Measurements from ENCODE around the gene CFAP68. TPM values are rescaled to one million over a fixed set of nuclear protein-coding genes. Genes with fewer than 3 reads are reported as not detected.

The CFAP68 gene
- 10 to 100 TPM; 12.2 to 40.0 (median 20.2) TPM for total RNA-seq

DNA sequence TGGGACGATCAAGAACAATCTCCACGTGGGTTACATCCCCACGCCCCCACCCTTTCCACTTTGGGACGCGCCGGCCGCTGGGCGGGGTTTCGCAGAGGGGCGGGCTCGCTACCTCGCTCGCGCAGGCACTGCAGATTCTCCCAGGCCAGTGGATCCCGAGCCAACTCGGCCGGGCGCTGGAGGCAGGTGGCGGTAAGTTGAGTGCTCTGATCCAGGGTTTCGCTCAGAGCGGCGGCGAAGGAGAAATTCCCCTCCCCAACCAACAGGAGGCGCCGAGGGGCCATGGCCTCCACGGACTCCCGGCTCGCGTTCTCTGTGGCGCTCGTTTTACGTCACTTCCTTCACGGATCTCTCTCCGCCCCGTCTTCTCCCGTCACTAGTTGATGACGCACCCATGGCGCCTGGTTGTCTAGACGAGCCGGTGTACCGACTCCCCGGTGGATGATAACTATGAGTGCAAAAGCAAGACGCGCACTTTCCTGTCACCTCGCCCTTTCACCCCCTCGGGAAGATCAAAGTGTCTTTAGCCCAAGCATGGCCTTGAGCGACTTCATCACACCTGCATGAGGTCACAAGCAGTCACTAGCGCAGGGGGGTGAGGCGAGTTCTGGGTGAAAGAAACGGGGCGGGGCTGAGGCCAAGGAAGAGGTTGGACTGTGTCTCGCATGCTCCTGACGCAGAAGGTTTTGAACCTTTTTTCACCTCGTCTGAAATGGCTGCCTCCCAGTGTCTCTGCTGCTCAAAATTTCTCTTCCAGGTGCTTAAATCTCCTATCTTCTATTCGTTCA is at the start of gene CFAP68, which contains the start of gene FDXACB1:
Gene CFAP68, plus strand, starts transcription at position 693 of the 788 bp plus-strand sequence. Its CDS starts 20 bp downstream, at position 713.
Gene FDXACB1, minus strand, starts transcription at position 317 of the 788 bp plus-strand sequence. Its CDS starts 33 bp downstream, at position 284.
- TF ChIP-seq, protein P1, sequence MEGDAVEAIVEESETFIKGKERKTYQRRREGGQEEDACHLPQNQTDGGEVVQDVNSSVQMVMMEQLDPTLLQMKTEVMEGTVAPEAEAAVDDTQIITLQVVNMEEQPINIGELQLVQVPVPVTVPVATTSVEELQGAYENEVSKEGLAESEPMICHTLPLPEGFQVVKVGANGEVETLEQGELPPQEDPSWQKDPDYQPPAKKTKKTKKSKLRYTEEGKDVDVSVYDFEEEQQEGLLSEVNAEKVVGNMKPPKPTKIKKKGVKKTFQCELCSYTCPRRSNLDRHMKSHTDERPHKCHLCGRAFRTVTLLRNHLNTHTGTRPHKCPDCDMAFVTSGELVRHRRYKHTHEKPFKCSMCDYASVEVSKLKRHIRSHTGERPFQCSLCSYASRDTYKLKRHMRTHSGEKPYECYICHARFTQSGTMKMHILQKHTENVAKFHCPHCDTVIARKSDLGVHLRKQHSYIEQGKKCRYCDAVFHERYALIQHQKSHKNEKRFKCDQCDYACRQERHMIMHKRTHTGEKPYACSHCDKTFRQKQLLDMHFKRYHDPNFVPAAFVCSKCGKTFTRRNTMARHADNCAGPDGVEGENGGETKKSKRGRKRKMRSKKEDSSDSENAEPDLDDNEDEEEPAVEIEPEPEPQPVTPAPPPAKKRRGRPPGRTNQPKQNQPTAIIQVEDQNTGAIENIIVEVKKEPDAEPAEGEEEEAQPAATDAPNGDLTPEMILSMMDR (IDR thresholded peaks at IDR 0.05) = peak in 2 of 3 donors; percentile 86 to 95
- ATAC-seq (ENCODE audit: low FRiP score) (peak; percentile 98), DNase-seq (ENCODE audit: low spot score) (peak; percentile 91)

DNA sequence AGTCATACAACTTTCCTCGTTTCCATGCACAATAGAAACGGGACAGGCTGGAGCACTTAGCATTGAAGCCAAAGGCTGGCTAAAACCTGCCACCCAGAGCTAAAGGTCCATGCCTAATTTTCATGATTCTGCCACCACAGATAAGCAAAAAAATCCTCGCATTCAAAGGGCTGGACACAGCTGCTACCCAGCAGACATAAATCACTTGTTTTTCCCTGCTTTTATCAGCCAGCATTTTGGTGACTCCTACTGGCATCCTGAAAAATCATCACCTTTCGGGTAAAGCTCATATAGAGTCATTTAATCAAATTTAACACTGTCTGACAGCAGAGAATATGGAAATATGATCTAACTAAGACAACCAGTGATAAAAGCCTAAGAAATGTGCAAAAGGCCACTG is 45.8 kb upstream of the CFAP68 start:
- DNase-seq (ENCODE audit: low spot score) (no peak), ATAC-seq (ENCODE audit: low FRiP score) (no peak)
- TF ChIP-seq, protein P1 (IDR thresholded peaks at IDR 0.05) = no peak

- TF ChIP-seq, protein P1 (IDR thresholded peaks at IDR 0.05) = no peak
- no peak for DNase-seq (ENCODE audit: low spot score)
- no peak for ATAC-seq (ENCODE audit: low FRiP score)
Measured at GRCh38 chr11:111834432-111835163, 44.7 kb upstream of the CFAP68 start.

DNA sequence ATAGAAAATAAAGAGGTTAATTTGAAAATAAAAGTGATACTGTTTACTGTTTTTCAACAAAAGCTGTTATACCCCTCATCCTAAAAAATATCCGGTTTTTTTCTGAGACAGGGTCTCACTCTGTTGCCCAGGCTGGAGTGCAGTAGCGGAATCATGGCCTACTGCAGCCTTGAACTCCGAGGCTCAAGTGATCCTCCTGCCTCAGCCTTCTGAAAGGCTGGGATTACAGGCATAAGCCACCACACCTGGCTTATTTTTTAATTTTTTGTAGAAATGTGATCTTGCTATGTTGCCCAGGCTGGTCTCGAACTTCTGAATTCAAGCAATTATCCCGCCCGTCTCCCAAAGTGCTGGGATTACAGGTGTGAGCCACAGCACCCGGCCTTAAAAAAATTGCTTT is 43.7 kb upstream of the CFAP68 start:
- TF ChIP-seq, protein P1 (IDR thresholded peaks at IDR 0.05) = no peak
- ATAC-seq (ENCODE audit: low FRiP score) (no peak), DNase-seq (ENCODE audit: low spot score) (no peak)

GRCh38 chr11:111836162-111836561 is 43.2 kb upstream of the CFAP68 start:
- ATAC-seq (ENCODE audit: low FRiP score) (no peak), DNase-seq (ENCODE audit: low spot score) (no peak)
- TF ChIP-seq, protein P1 (IDR thresholded peaks at IDR 0.05) = no peak

- TF ChIP-seq, protein P1 (IDR thresholded peaks at IDR 0.05) = no peak
- ATAC-seq (ENCODE audit: low FRiP score) (no peak), DNase-seq (ENCODE audit: low spot score) (no peak)
Measured at GRCh38 chr11:111836721-111837120, 42.6 kb upstream of the CFAP68 start.
